MM.1S (cell line): ENCODE measurements around the gene LMNB1.

Experiments used
- CTCF ChIP-seq: fragments of 300-600 bp; sonication (generic); IDR thresholded peaks from 2 replicates; pipeline ENCODE4 v1.5.1; 2016; ENCODE audit warnings: antibody characterized with exemption, low read length, mixed read lengths
- EZH2 ChIP-seq: fragments of 300-600 bp; sonication (generic); optimal IDR thresholded peaks from 2 replicates; pipeline ENCODE3; 2017; ENCODE audit warnings: low read depth, mild to moderate bottlenecking, antibody characterized with exemption, low read length, mixed read lengths
- EZH2phosphoT487 ChIP-seq: fragments of 300-600 bp; sonication (generic); IDR thresholded peaks from 2 replicates; pipeline ENCODE4 v1.6.1; 2018; ENCODE audit warnings: antibody characterized with exemption, low read length

- TF ChIP-seq CTCF (no peak), EZH2phosphoT487 (no peak), EZH2 (no peak)
Measured at GRCh38 chr5:126736141-126736540, 40.8 kb upstream of the LMNB1 start.
